ENCODE results near the gene RETNLB.

The RETNLB gene, protein sequence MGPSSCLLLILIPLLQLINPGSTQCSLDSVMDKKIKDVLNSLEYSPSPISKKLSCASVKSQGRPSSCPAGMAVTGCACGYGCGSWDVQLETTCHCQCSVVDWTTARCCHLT

DNA sequence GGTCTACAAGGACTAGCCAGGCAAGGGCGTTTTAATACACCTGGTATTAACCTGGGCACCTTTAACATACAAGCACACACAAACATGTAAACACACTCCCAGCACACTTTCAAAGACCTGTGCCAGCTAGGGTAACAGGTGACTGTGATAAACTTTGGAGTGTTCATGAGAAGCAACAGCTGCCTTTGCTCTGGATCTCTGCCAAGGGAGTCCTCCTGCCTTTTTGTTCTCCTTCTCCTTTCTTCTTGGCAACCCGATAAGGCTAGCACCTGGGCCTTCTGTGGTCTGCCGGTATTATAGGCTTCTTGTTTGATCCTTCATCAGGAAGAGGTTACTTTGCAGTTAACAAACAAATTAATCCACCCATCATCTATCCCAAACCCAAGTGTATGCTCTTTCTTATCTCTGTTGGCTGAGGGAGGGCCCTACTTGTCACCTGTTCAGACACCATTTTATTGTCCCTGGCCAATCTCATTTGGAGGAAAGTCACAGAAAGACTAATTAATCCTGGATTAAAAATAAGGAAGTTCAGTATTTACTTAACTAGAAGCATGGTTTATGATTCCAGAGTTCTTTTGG lies at the start of gene RETNLB:
Gene RETNLB (minus strand): TSS at position 7 of the 579 bp plus-strand sequence. CDS start 225 bp downstream, outside the sequence.
- DNase-seq: no peak

DNA sequence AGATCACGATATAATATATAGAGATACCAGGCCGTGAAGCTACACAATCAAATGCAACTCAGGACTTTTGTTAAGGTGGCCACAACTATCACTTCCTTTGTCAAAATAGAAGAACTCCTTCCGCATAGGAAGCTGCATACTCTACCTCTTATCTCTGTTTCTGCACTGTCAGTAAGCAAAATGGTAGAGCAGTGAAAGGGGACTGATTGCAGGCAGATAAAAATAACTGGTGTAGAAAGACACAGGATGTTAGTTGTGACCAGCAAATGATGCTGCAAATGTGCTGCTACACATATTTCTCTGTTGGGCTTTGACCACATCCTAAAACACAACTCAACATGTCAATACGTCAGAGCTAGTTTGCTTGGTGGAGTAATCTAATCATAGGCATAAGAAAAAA lies 49.1 kb upstream of the RETNLB start:
- no peak for DNase-seq

DNA sequence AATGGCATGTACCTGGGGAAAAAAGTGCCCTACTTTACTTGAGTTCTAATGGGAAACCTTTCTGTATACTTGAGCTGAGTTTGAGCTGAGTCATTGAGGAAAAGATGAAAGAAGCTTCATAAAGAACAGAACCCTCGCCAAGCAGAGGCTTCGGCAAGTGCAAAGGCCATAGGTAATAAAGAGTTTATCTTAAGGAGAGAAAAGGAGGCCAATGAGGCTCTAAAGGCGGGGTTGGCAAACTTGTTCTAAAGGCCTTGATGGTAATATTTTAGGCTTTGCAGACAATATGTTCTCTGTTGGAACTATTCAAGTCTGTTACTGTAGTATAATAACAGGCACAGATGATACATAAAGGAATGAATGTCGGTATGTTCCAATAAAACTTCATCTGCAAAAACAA lies 47.8 kb upstream of the RETNLB start:
- DNase-seq: no peak

DNA sequence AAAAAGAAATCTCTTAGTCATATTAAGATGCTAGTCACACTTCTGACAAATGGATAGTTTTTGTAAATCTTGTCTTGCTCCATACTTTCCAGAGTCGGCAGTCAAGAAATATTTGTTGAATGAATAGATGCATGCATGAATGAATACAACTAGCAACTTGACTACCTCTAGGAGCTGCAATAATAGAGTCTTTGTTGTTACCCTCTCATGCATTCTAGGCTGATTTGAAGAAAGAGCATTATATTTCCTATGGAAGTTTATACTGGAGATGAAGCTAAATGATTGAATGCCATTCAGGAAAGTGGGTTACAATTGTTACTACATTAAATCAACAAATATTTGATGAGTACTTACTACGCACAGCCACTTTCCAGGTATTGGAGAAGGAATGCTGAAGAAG lies 47.2 kb upstream of the RETNLB start:
- no peak for DNase-seq

DNA sequence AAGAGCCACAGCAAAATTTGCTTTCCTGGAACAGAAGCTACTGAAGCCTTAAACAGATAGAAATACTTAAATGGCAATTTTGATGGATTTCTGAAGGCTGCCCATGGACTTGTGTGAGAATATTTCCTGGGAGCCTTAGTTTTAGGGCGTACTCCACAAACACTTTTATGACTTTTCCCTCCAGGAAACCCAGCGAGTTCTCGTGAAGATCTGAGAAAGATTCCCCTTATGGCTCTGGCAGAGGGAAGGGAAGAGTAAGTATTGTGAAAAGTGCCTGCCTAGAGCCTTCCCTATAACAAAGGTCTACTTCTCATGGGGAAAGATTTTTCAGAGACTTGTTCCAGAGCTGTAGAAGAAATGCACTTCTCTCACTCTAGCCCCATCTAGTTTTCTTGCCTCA lies 34.3 kb upstream of the RETNLB start:
- no peak for DNase-seq

DNA sequence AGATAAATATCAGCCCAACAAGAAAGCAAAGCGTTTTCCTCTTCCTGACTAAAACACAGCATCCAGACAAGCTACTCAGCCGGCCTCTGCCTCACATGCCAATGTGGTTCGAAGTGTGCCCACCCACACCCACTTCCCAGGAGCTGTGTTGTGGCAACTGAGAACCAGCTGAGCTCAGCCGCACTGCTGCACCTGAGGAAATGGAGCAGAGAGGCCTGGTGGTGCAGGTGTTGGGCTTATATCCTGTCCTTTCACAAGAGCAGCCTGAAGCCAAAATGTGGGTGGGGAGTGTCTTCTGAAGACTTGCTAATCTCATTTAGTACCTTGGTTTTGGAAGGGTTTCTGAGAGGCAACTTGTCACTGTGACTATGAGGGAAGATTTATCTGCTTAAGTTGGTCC lies 23.0 kb upstream of the RETNLB start:
- peak; percentile 28 to 37 for DNase-seq

DNA sequence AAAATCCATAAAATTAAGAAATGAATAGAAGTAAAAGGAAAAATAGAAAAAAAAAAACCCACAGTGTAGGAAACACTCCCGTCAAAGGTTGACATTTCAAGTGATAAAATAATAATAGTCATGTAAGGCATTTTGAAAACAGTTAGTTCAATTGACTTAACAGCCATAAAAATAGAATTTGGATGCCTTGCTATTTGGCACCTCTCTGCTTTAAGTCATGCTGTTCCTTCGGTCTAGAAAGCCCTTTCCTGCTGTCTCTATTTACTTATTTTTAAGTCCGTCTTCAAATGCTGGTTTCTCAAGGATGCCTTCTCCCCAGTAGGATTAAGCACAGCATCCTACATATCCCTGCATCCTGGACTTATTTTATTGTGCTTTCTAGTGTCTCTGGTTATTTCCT lies 22.3 kb upstream of the RETNLB start:
- no peak for DNase-seq

DNA sequence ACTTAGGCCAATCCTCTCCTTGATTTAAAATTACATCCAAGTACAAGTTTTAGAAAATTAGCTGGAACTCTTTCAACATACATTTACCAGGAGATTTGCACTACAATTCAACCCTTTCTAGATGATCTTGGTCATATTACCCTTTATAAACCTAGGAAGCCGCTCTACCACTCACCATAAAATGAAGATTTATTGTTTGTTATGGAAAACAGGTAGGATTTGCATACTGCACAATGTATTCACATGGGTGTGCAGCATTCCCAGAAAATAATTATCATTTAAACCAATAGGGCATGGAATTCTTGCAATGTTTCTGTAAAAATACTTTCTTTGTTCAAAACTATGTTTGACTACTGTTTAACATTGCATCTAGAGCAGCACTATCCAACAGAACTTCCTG lies 18.4 kb upstream of the RETNLB start:
- DNase-seq: no peak

DNA sequence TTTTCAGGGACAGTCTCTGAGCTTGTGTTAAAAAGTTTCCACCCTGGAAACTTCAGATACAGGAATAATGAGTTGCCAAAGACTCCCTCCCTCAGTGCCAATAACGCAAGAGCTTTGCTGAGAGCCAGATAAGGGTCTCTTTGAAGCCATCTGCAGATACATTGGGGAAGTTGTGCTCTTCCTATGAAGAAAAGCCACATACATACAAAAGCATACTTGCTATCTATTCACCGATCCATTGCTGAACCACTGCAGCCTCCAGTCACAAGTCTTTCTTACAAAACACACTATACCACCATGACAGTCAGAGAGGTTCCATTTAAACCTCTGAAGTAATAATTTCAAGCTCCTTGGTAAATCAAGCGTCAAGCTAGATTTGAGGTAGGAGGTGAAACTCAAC lies 10.0 kb upstream of the RETNLB start:
- DNase-seq: no peak

DNA sequence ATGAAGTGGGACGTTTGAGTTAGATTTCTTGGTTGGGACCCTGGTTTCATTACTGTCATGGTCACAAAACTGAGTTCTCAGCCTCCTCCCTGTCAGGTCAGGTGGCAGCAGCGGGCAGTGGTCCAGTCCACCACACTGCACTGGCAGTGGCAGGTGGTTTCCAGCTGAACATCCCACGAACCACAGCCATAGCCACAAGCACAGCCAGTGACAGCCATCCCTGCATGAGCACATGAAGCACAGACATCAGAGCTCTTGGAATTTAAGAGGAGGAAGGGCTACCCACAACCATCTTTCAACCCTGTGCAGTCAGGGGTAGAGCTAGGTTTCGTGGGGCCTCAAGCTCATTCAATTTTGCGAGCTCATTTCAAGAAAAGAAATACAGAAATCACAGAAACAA lies 1.5 kb downstream of the RETNLB start:
- DNase-seq: no peak

DNA sequence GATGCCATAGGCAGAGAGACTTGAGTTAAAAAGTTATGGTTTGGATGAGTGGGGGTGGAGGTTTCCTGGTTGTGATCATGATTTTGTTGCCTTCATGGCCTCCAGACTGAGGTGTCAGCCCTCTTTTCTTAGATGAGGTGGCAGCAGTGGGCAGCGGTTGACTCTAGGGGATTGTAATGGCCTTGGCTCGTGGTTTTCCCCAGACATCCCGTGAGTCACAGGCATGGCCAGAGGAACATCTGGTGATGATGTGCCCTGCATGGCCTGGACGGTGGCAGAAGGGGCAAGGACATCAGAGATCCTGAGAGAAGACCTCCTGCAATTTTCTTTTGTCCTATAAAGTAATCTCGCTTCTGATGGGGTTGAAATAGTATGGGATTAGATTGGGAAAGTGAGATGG lies 12.4 kb downstream of the RETNLB start:
- DNase-seq: no peak

DNA sequence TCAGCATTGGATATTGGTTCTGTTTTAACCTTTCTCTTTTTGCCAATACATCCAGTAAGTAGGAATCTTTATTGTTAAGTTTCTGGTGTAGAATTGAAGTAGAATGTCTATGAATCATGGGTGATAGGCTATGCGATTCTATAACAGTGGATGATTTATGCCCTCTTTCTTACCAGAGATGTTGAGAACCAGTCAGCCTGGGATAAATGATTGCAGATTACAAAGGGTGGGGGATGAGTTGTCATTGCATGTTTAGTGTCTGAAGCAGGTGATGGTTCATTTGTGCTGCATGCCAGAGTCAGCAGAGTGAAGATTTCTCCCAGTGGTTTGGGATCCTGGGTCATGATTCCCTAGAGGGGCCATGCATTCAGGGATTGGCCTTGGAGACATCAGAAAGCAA lies 14.3 kb downstream of the RETNLB start:
- no peak for DNase-seq

DNA sequence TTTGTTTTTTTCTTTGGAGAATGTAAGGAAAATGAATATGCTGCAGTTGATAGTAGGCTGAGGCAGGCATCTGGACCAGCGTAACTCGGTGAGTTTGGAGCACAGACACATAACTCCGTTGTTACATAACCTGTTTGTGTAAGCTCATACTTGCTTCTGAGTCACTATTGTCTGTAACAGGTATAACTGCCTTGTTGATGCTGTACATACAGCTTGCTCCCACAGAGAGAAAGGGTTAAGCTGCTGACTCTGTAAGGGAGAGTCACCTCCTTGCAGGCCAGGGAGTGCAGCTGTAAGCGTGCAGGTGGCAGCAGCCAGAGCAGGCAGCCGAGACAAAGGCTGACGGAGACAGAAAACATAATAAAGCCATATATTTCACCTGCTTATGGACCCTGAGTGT lies 20.4 kb downstream of the RETNLB start:
- no peak for DNase-seq

DNA sequence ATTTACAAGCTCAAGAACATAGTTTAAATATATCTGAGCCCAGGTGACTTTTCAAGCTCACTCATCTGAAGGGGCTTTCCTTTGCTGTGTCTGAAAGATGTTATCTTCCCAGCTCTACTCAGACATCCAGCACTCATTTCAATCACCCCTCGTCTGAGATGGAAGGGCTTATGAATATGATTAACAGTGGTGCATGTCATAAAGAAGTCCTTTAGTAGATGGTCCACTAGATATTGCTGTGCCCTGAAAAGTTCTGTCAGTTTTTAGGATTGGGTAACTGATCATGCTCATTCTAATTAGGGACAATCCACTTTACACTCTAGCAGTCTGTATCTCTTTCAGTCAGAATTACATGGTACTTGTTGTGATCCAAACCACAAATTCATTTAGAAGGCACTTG lies 28.3 kb downstream of the RETNLB start:
- DNase-seq: no peak

DNA sequence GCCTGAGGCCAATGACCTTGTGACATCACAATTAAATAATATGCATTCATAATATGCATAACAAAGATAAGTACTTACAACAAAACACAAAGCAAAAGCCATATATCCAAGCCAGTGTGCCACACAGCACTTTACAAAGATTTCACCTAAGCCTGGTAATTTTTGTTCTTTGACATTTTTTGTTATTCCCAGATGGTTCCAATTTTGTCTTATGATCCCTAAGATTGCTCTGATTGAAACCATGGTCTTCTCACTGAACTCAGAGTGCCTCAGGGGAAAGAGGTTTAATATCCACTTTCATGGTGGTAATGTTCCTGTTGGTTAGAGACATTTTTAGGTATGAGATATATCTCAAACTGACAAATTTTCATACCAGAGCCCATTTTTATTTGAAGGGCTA lies 29.1 kb downstream of the RETNLB start:
- no peak for DNase-seq

DNA sequence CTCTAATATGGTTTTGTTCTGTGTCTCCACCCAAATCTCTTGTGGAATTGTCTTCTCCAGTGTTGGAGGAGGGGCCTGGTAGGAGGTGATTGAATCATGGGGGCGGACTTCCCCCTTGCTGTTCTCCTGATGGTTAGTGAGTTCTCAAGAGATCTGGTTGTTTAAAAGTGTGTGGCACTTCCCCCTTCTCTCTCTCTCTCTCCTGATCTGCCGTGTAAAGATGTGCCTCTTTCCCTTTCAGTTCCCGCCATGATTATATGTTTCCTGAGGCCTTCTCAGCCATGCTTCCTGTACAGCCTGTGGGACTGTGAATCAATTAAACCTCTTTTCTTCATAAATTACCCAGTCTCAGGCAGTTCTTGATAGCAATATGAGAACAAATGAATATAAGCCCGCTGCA lies 33.1 kb downstream of the RETNLB start:
- DNase-seq: no peak

DNA sequence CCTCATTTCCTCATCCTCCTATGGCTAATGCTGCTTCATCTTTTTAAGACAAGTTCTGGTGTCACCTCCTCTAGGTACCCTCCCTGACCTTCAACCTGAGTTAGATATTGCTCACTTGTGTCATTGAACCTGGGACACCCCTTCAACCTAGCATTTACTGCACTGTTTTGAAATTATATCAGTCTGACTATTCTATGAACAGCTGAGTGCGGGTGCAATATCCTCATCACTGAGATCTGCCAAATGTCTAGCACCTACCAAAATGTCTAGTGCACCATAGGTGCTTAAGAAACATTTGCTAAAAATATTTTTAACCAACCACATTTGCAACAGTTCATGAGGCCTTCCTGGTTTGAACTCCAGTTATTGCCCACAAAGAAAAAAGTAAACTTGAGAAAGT lies 34.5 kb downstream of the RETNLB start:
- DNase-seq: no peak

DNA sequence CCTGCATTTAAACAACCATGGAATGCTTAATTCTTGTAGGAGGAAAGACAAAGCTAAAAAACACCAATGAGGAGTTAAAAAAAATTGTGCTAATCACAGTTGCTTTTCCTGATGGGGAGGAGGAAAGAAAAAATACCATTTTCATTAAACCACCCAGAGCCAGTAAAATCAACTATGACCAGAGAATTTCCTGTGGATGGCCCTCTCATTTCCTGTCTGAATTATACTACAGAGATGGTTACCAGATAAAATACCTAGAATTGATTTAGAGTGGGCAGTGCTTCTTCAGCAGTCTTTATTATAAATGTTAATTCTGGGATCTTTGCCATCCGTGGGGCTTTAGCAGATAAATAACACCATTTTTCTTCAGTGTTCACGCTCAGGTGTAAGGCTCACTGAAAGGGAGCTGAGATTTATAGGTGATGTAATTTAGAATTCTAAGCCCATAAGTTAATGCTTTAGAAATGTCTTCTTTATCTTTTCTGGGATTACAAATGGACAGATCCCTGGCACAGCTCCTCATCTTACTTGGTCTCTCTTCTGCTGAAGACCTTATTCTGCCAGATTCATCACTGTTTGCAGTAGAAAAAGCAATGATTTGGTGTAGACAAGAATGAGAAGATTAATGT lies 37.9 kb downstream of the RETNLB start:
- DNase-seq: no peak

DNA sequence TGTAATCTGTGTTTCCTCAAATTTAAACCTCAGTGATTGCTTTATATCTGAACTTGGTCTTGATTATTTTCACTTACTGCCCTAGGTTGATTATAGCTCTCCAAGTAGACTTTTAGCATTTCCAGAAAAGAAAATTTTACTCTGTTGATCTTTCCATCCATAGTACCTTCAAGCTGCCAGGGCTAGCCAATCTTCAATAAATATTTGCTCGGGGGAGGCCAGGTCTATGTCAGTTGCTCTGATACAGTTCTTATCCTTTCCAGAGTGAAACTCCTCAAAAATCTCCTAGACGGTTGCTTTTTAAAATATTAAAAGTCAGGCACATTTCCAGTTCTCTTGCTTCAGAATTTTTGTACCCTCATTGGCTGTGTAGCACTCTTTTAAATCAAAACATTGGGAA lies 38.8 kb downstream of the RETNLB start:
- no peak for DNase-seq

DNA sequence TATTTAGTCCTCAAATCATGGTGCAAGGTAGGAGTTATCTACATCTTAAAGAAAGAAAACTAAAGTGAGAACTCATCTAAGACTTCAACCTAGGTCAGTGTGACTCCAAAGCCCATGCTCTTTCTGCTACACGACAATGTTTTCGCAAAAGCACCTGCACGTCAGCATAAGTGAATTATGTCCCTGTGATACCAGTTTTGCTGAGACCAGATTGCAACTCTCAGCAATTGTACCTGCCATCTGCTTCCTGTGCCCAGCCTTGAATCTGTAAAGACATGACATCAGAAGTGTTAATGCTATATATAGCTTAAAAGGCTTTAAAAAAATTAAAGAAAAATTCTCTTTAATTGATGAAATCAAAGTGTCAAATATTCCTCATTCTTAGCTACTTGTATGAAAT lies 43.4 kb downstream of the RETNLB start:
- no peak for DNase-seq

DNA sequence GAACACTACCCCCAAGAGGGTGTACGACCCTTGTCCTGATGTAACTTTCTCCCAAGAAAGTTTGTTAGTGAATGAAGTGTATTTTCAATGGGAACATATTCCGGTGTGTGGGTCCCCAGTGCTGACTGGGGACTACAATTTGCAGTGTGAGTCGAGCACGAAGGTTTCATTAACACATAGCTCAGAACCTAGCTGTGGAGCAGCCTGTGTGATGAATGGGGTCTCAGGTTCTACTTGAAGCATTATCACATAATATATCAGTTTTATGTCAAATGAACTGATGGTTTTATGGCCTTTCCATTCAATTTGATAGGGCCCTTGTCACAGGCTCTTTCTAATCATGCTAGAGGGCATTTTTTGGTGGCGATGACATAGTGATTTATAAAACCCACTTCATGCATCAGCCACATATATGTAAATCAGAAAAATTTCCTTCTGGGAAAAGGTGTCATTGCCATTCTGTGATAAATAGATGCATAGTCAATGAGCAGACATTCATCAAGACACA lies 44.1 kb downstream of the RETNLB start:
- DNase-seq: no peak

All from activated T-cell treated with anti-CD3 and anti-CD28 coated beads, Interleukin-2, amount 50 U/mL, for 48 hours (primary cell).